ENCODE data around the gene CDK11A.
"Not testable (repeated sequence)": the region's sequence is repeated elsewhere in the genome, so short reads cannot be mapped to it uniquely, and the experiment has no call there.

CDK11A gene

DNA sequence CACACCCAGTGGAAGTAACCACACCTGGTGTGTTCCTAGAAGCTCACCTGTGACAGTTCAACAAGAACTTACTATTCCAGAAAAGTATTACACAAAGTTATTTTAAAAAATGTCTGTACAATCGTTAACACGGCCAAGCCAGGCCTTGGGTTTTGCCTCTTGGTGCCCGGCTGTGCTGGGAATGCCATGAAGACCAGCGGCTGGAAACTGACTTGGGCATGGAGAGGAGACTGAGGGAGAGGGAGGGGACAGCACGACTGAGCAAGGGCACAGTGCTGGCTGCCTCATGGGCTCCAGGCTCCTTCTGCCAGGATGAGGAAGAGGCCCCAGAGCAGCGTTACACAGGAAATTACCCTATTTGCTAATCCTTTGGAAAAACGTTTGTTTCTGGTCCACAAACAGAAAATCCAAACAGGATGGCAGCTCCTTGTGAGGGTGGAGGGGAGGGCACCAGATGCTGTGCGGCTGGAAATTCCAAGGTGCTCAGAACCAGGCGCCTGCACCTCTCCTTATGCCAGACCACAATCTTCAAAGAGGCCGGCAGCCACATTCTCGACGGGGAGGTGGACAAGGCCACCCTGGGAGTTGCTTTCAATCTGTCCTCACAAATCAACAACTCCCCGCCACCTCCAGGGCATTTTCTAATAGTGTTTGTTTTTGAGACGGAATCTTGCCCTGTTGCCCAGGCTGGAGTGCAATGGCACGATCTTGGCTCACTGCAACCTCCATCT, 61.2 kb downstream of the CDK11A start:
- DNase-seq (ENCODE audit: low read depth), result not testable (repeated sequence)

- DNase-seq (ENCODE audit: low read depth), result not testable (repeated sequence)
Measured at GRCh38 chr1:1662392-1662791, 61.8 kb downstream of the CDK11A start.

DNA sequence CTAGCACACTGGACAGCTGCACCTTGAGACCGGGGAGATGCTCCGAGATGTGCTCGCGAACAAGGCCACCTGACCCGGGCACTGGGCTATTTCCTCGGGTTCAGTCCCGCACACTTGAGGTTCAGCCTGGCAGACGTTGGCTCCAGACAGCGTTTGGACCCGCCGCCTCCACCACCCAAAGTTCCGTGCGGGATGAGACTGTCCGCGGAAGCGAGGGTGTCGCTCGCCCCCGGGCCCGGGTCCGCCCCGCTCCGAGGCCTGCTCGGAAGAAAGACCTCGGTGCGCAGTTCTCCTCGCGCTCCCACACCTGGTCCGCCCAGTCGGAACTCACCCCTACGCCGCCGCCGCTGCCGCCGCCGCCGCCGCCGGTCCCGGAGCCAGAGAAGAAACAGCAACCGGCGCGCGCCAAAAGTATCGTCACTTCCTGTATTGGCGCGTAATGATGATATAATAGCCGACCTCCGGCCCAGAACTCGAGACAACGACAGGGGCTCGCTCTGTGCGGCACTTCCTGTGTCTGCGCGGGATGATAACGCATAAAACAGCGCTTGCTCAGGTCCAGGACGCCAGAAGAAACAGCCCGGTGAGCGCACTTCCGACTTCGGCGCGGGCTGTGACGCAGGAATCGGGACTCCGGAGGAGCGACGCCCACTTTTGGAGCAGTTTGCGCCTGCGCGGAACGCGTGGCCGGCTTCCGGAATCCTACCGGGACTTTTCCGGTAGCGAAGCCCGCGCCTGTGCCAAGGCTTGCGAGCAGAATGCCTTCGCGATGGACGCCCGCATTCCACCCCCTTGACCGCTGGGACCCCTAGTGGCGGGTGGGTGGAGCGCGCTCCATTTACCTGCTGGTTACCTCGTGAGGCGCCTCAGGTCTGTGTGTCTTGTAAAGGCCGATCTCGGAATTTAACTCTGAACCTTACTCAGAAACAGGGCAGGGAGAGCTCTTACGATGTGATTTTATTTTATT, 65.3 kb downstream of the CDK11A start, which contains the start of gene CDK11B:
TSS of gene CDK11B (minus strand) at position 422 of the 967 bp plus-strand sequence. CDS start 1,519 bp downstream, outside the sequence.
- DNase-seq (ENCODE audit: low read depth), result peak; percentile 96
